ENCODE data around the gene CPEB1. TPM values are rescaled to one million over a fixed set of nuclear protein-coding genes. Genes with fewer than 3 reads are reported as not detected.

The CPEB1 gene
- total and polyA plus RNA-seq, 4 donors, result 0.42 to 4.0 (median 2.3) TPM

GRCh38 chr15:82649226-82649999, 2.2 kb upstream of the CPEB1 start:
- Histone ChIP-seq H3K9me3 (ENCODE audit: control insufficient read depth in 4 of 4, insufficient read depth in 3 of 4, low read length in 3 of 4) (peaks cover 0 to 6% (median 0%) of the 10 kb centered on the region in 4 donors), H3K4me1 (ENCODE audit: control insufficient read depth in 5 of 5, insufficient read depth in 5 of 5, low read length in 5 of 5) (peaks cover 0 to 18% (median 3%) of the 10 kb centered on the region in 5 donors), H3K9ac (ENCODE audit: insufficient read depth in 1 of 2, low read length in 2 of 2) (no peak overlapping the region), H3K27ac (ENCODE audit: low read depth in 1 of 2, low read length in 1 of 2) (no peak overlapping the region), H3K27me3 (ENCODE audit: control insufficient read depth in 3 of 3, insufficient read depth in 3 of 3, low read length in 2 of 3) (peaks cover 0 to 66% (median 48%) of the 10 kb centered on the region in 3 donors), H3K36me3 (ENCODE audit: control insufficient read depth in 4 of 4, insufficient read depth in 4 of 4, low read length in 4 of 4) (no peaks in the 10 kb centered on the region), H3K4me3 (no peak overlapping the region)
- no peak for DNase-seq
- ATAC-seq (ENCODE audit: insufficient read depth, low FRiP score), result no peak
- 73 to 75% methylated on average over 11 of the region's 11 CpGs for WGBS, 2 donors
- TF ChIP-seq CTCF (IDR thresholded peaks at IDR 0.05; ENCODE audit: control extremely low read depth, extremely low read depth), result no peak

GRCh38 chr15:82648257-82649103, 1.3 kb upstream of the CPEB1 start:
- DNase-seq (no peak), ATAC-seq (ENCODE audit: insufficient read depth, low FRiP score) (no peak)
- H3K27me3 ChIP-seq (ENCODE audit: control insufficient read depth in 3 of 3, insufficient read depth in 3 of 3, low read length in 2 of 3), result peaks cover 3 to 65% (median 57%) of the 10 kb centered on the region in 3 donors
- H3K4me3 ChIP-seq, result no peak overlapping the region
- 25 to 28% methylated on average over 41 of the region's 41 CpGs for whole genome bisulfite sequencing, 2 donors
- H3K36me3 ChIP-seq (ENCODE audit: control insufficient read depth in 4 of 4, insufficient read depth in 4 of 4, low read length in 4 of 4), result no peaks in the 10 kb centered on the region
- H3K9me3 ChIP-seq (ENCODE audit: control insufficient read depth in 4 of 4, insufficient read depth in 3 of 4, low read length in 3 of 4), result peaks cover 0 to 3% (median 0%) of the 10 kb centered on the region in 4 donors
- no peak overlapping the region for H3K27ac ChIP-seq (ENCODE audit: low read depth in 1 of 2, low read length in 1 of 2)
- H3K9ac ChIP-seq (ENCODE audit: insufficient read depth in 1 of 2, low read length in 2 of 2), result no peak overlapping the region
- TF ChIP-seq CTCF (IDR thresholded peaks at IDR 0.05; ENCODE audit: control extremely low read depth, extremely low read depth), result no peak
- peaks cover 0 to 18% (median 3%) of the 10 kb centered on the region in 5 donors for H3K4me1 ChIP-seq (ENCODE audit: control insufficient read depth in 5 of 5, insufficient read depth in 5 of 5, low read length in 5 of 5)

GRCh38 chr15:82647835-82648256, 683 bp upstream of the CPEB1 start:
- H3K9ac ChIP-seq (ENCODE audit: insufficient read depth in 1 of 2, low read length in 2 of 2), result no peak overlapping the region
- H3K27ac ChIP-seq (ENCODE audit: low read depth in 1 of 2, low read length in 1 of 2), result no peak overlapping the region
- DNase-seq (no peak), ATAC-seq (ENCODE audit: insufficient read depth, low FRiP score) (no peak)
- H3K4me1 ChIP-seq (ENCODE audit: control insufficient read depth in 5 of 5, insufficient read depth in 5 of 5, low read length in 5 of 5), result peaks cover 0 to 18% (median 3%) of the 10 kb centered on the region in 5 donors
- H3K27me3 ChIP-seq (ENCODE audit: control insufficient read depth in 3 of 3, insufficient read depth in 3 of 3, low read length in 2 of 3), result peaks cover 3 to 68% (median 57%) of the 10 kb centered on the region in 3 donors
- WGBS, 2 donors, result 0 to 1% methylated on average over 34 to 49 of the region's 49 CpGs
- H3K9me3 ChIP-seq (ENCODE audit: control insufficient read depth in 4 of 4, insufficient read depth in 3 of 4, low read length in 3 of 4), result peaks cover 0 to 3% (median 0%) of the 10 kb centered on the region in 4 donors
- H3K4me3 ChIP-seq, result peak overlapping the region; percentile 3
- H3K36me3 ChIP-seq (ENCODE audit: control insufficient read depth in 4 of 4, insufficient read depth in 4 of 4, low read length in 4 of 4), result no peaks in the 10 kb centered on the region
- no peak for TF ChIP-seq CTCF (IDR thresholded peaks at IDR 0.05; ENCODE audit: control extremely low read depth, extremely low read depth)
